ENCODE measurements around the gene OR2T34.
"Not testable (repeated sequence)": the region's sequence is repeated elsewhere in the genome, so short reads cannot be mapped to it uniquely, and the experiment has no call there.

OR2T34 gene

DNA sequence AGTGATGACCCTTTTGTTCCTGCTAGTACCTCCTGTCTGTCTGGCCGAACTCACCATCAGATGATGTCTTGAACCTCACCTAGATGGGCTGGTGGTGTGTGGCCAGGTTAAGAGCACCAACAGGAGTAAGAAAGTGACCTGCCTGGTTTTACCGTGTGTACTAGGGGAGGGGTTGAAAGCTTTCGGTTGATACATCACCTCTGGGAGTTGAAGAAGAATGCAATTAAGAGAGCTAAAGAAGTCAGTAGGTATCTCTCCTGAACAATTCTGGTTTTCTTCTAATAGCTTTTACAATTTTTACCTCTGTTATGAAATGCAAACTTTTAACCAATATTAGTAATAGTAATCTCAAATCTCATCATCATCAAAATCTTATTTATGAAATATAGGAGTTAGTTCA, 11.9 kb downstream of the OR2T34 start, which contains the start of gene OR2T29:
Gene OR2T29 (minus strand): TSS at position 101 of the 400 bp plus-strand sequence. CDS start 3,281 bp downstream, outside the sequence.
- not testable (repeated sequence) for DNase-seq (ENCODE audit: low read depth)

DNA sequence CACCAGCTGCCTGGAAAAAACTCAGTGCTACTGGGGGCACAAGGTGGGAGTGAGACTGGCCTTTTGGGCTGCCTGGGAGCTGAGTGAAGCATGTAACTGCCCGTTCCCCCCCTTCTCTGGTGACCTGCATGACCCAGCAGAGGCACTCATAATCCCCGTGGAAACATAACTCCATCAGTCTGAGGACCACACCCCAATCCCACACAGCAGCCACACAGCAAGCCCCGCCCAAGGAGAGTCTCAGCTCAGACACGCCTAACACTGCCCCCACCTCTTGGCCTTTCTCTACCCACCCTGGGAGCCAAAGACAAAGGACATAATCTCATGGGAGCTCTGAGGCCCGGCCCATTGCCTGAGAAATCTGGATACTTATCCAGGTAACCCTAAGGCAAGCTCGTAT, 23.5 kb downstream of the OR2T34 start:
- not testable (repeated sequence) for DNase-seq (ENCODE audit: low read depth)

DNA sequence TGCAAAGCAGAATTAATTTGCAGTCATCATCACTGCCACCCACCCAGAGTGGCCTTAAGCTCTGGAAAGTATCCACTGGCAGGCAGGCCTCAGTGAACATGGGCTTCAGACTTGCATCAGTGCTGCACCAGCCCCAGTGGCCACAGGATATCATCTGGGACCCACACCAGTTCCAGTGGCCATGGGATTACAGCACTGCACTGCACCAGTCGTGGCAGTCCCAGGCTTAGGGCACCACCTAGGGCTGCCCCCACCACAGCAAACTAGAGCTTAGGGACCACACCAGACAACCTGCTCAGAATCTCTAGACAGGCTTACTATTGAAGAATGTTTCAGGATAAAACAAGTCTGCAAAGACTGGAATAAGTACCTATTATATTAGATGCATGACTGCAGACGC, 27.2 kb downstream of the OR2T34 start:
- not testable (repeated sequence) for DNase-seq (ENCODE audit: low read depth)

DNA sequence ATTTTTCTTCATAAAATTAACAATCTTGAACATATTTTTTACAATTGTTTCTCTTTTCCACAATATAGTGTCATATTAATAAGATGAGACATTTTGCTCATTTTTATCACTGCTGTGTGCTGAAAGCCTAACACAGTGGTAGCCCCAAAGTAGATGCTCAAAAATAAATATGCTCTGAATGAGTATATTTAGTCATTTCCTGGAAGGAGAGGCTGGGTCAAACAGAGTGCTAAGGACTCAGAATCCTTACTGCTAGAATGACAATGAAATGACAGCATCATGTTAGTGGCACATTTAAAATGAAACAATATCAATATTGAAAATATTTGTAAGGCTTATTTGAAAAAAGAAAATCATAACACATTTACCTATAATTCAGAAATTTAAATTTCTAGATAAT, 37.1 kb downstream of the OR2T34 start:
- DNase-seq (ENCODE audit: low read depth): not testable (repeated sequence)
